Measurements from ENCODE around the gene ZNF497. TPM values are rescaled to one million over a fixed set of nuclear protein-coding genes. Genes with fewer than 3 reads are reported as not detected.
"Not testable (repeated sequence)": the region's sequence is repeated elsewhere in the genome, so short reads cannot be mapped to it uniquely, and the experiment has no call there.

Gene ZNF497
- total RNA-seq, 6 experiments from 2014 or later: 0.73 to 3.1 (median 1.7) TPM

- peak in 3 of 4 donors; percentile 19 to 44 (median 41) for ATAC-seq
Observed at GRCh38 chr19:58349590-58349989, 13.0 kb downstream of the ZNF497 start.

GRCh38 chr19:58348080-58348479 is 14.5 kb downstream of the ZNF497 start:
- H3K27ac ChIP-seq: peak overlapping the region in 2 of 3 donors; percentile 40 to 72
- H3K9me3 ChIP-seq; DNase-seq; intact Hi-C loops (cut with DNase I); H3K36me3 ChIP-seq; H3K27me3 ChIP-seq; ATAC-seq: not testable (repeated sequence)
- 40% methylated on average over 12 of the region's 12 CpGs for whole genome bisulfite sequencing (ENCODE audit: insufficient coverage, low coverage, low lambda C conversion rate, missing lambda C conversion rate)
- H3K4me3 ChIP-seq: peak overlapping the region; percentile 25 to 44 (median 31)
- H3K4me1 ChIP-seq: peaks cover 0 to 43% (median 12%) of the 10 kb centered on the region in 4 donors

More at GRCh38 chr19:58349590-58349989, 13.0 kb downstream of the ZNF497 start:
- Histone ChIP-seq H3K9me3 (no peaks in the 10 kb centered on the region), H3K27me3 (no peaks in the 10 kb centered on the region), H3K4me3 (peak overlapping the region; percentile 69 to 83 (median 69)), H3K36me3 (peaks cover 0 to 9% (median 0%) of the 10 kb centered on the region in 4 donors), H3K4me1 (peaks cover under 1 to 53% (median 18%) of the 10 kb centered on the region in 4 donors), H3K27ac (peak overlapping the region in 1 of 3 donors; percentile 72)
- WGBS (ENCODE audit: insufficient coverage, low coverage, low lambda C conversion rate, missing lambda C conversion rate): 27% methylated on average over 8 of the region's 8 CpGs
- TF ChIP-seq, protein P1, sequence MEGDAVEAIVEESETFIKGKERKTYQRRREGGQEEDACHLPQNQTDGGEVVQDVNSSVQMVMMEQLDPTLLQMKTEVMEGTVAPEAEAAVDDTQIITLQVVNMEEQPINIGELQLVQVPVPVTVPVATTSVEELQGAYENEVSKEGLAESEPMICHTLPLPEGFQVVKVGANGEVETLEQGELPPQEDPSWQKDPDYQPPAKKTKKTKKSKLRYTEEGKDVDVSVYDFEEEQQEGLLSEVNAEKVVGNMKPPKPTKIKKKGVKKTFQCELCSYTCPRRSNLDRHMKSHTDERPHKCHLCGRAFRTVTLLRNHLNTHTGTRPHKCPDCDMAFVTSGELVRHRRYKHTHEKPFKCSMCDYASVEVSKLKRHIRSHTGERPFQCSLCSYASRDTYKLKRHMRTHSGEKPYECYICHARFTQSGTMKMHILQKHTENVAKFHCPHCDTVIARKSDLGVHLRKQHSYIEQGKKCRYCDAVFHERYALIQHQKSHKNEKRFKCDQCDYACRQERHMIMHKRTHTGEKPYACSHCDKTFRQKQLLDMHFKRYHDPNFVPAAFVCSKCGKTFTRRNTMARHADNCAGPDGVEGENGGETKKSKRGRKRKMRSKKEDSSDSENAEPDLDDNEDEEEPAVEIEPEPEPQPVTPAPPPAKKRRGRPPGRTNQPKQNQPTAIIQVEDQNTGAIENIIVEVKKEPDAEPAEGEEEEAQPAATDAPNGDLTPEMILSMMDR (IDR thresholded peaks at IDR 0.05): no peak
- no peak for TF ChIP-seq POLR2A (IDR thresholded peaks at IDR 0.05)
- DNase-seq: no peak
- intact Hi-C loops (cut with DNase I): no loop called here

DNA sequence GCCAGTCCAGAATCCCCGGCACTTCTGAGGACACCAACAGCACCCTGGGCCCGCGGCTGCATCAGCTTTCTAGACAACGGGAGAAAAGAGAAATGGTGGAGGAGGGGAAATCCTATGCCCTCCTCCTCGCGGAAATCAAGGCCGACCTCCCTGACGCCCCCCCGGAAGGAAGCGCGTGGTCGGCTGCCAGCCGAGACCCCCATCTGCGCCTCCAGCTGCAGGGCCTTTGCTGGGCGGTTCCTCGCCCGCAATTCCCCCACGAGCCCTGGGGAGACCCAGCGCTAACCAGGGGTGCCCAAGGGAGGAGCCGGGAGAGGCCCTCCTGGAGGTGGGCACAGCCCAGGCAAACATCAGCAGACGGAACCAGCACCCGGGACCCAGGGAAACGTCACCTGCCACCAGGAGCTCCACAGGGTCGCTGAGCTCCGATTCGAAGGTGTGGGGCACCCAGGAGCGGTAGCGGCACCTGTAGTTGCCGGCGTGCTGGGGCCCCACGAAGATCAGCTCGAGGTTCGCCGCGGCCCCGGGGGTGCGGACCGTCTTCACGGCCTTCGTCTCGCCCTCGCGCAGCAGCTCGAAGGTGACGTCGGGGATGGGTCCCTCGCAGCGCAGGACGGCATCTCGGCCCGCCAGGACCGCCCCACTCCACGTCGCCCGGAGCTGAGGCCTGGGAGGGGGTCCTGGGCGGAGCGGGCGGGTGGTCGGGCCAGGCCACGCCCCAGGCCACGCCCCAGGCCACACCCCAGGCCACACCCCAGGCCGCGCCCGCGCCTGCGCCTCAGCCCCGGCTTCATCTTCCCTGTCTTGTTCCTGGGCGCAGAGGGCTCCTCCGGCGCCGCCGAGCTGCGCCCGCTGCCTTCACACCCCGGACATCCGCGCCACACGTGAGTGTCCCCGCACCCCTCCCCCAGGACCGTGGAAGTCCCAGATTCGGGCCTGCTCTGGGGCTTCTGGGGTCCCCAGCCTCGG is 15.3 kb downstream of the ZNF497 start:
- TF ChIP-seq POLR2A (IDR thresholded peaks at IDR 0.05): peak; percentile 23
- TF ChIP-seq, protein P1 (IDR thresholded peaks at IDR 0.05): no peak
- peak overlapping the region in 2 of 3 donors; percentile 40 to 57 for H3K27ac ChIP-seq
- WGBS (ENCODE audit: insufficient coverage, low coverage, low lambda C conversion rate, missing lambda C conversion rate): 70% methylated on average over 10 of the region's 82 CpGs
- no peaks in the 10 kb centered on the region for H3K27me3 ChIP-seq
- H3K9me3 ChIP-seq: no peaks in the 10 kb centered on the region
- peak; percentile 16 to 60 (median 25) for ATAC-seq
- intact Hi-C loops (cut with DNase I): no loop called here
- no peak for DNase-seq
- peaks cover 0 to 9% (median 0%) of the 10 kb centered on the region in 4 donors for H3K36me3 ChIP-seq
- peaks cover 0 to 43% (median 12%) of the 10 kb centered on the region in 4 donors for H3K4me1 ChIP-seq
- H3K4me3 ChIP-seq: peak overlapping the region; percentile 30 to 44 (median 31)

DNA sequence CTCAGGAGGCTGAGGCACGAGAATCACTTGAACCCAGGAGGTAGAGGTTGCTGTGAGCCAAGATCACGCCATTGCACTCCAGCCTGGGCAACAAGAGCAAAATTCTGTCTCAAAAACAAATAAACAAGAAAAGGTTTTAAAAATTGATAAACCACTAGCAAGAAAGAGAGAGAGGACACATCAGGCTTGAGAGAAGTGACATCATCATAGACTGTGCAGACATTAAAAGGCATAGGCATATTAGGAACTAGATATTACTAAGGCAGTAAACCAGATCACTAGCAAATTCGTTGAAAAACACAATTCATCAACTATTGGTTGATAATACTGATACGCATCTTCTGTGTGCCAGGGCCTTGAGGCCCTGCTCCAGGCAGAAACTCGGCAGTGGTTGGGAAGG is 17.0 kb downstream of the ZNF497 start:
- no peaks in the 10 kb centered on the region for H3K27me3 ChIP-seq
- TF ChIP-seq POLR2A (IDR thresholded peaks at IDR 0.05): no peak
- TF ChIP-seq, protein P1 (IDR thresholded peaks at IDR 0.05): no peak
- H3K36me3 ChIP-seq: peaks cover 0 to 9% (median 0%) of the 10 kb centered on the region in 4 donors
- WGBS (ENCODE audit: insufficient coverage, low coverage, low lambda C conversion rate, missing lambda C conversion rate): 59% methylated on average over 5 of the region's 5 CpGs
- DNase-seq (no peak), ATAC-seq (no peak)
- no peak overlapping the region for H3K4me3 ChIP-seq
- no peaks in the 10 kb centered on the region for H3K9me3 ChIP-seq
- intact Hi-C loops (cut with DNase I): no loop called here
- peaks cover 0 to 34% (median 12%) of the 10 kb centered on the region in 4 donors for H3K4me1 ChIP-seq
- H3K27ac ChIP-seq: no peak overlapping the region

All from right lobe of liver (tissue), 6 donors.